Panc1 (cell line): ENCODE data around the gene CDR2L. TPM values are rescaled to one million over a fixed set of nuclear protein-coding genes. Genes with fewer than 3 reads are reported as not detected.

Experiments used
- ATAC-seq: fragments of 200-7000 bp; cut with Tn5 transposase; 2 replicates; pipeline ENCODE4 v1.9.1; 2020; ENCODE audit warnings: mild to moderate bottlenecking, moderate library complexity
- BruUV-seq: library from RNA; stranded (reverse); fragments of 400-500 nt; replicated peaks from 2 replicates; lab custom pipeline; 2021; lab: Mats Ljungman, UMichigan
- CTCF ChIA-PET: fragments of 300-600 bp; sonication (Branson Sonifier 250); formaldehyde crosslinking; loops from one replicate; lab custom pipeline; 2022; ENCODE audit warnings: antibody characterized with exemption; lab: Charles Lee
- POLR2A ChIA-PET: fragments of 300-600 bp; sonication (Branson Sonifier 250); formaldehyde crosslinking; loops from one replicate; lab custom pipeline; 2022; ENCODE audit warnings: antibody characterized with exemption; lab: Charles Lee
- DNase-seq: peaks from one replicate; pipeline ENCODE4 v3.0.0-alpha.2; 2010; ENCODE audit warnings: low read depth, low spot score
- H3K27ac ChIP-seq: 2 replicates; pipeline ENCODE4 v1.5.1; 2011; ENCODE audit warnings: mild to moderate bottlenecking, low read length, inconsistent platforms
- H3K27me3 ChIP-seq: fragments of 200-500 bp; sonication (Bioruptor generic); 2 replicates; pipeline ENCODE4 v1.6.0; 2014; ENCODE audit warnings: low read length, inconsistent platforms; ENCODE audit not compliant: control insufficient read depth, insufficient read depth
- H3K36me3 ChIP-seq: fragments of 200-500 bp; sonication (Bioruptor generic); 2 replicates; pipeline ENCODE4 v1.5.1; 2014; ENCODE audit warnings: inconsistent platforms, mild to moderate bottlenecking, low read length, moderate library complexity; ENCODE audit not compliant: control insufficient read depth, insufficient read depth
- H3K4me1 ChIP-seq: 2 replicates; pipeline ENCODE4 v1.5.1; 2011; ENCODE audit warnings: inconsistent platforms, mild to moderate bottlenecking, low read length, moderate library complexity; ENCODE audit not compliant: control insufficient read depth, insufficient read depth
- H3K4me3 ChIP-seq, 2 experiments: 2 replicates each; pipeline ENCODE4 v1.5.1; 2011 to 2012; ENCODE audit warnings: low read depth in 2 of 2, low read length in 2 of 2, mild to moderate bottlenecking in 2 of 2, inconsistent platforms in 1 of 2, moderate library complexity in 1 of 2
- H3K9me3 ChIP-seq: fragments of 200-500 bp; sonication (Bioruptor generic); 2 replicates; pipeline ENCODE4 v1.5.1; 2014; ENCODE audit warnings: low read depth, mild to moderate bottlenecking, inconsistent platforms, low read length, moderate library complexity; ENCODE audit not compliant: control insufficient read depth, insufficient read depth
- CTCF ChIP-seq: fragments of 450-650 bp; IDR thresholded peaks from 2 replicates; pipeline ENCODE4 v1.5.1; 2017; ENCODE audit warnings: mild to moderate bottlenecking
- REST ChIP-seq, 2 experiments: IDR thresholded peaks; 2 replicates each; pipeline ENCODE4 v1.6.1; 2011 to 2012; ENCODE audit warnings: low read depth in 2 of 2, control low read depth in 1 of 2, low read length in 1 of 2, mild to moderate bottlenecking in 1 of 2, moderate library complexity in 1 of 2; ENCODE audit not compliant: insufficient read depth in 1 of 2
- SIN3A ChIP-seq: IDR thresholded peaks from 2 replicates; pipeline ENCODE4 v1.6.1; 2012; ENCODE audit warnings: low read depth, mild to moderate bottlenecking, low read length, moderate library complexity, borderline replicate concordance; ENCODE audit not compliant: insufficient read depth
- TCF7L2 ChIP-seq: IDR thresholded peaks from 2 replicates; pipeline ENCODE4 v1.6.1; 2011; ENCODE audit warnings: mild to moderate bottlenecking, low read depth, low read length, inconsistent platforms
- in situ Hi-C: cut with HindIII; loops from 2 replicates; pipeline ENCODE4 v1.10.0; 2016; ENCODE audit warnings: low sequenced_read_pairs, low pct_unique_long_range_greater_than_20kb
- intact Hi-C: fragments of 100-400 bp; cut with micrococcal nuclease; formaldehyde crosslinking; loops from one replicate; pipeline ENCODE4 v1.10.0; 2022; ENCODE audit not compliant: unreplicated experiment
- total RNA-seq: library from RNA; stranded (reverse); gene quantifications from one replicate; pipeline ENCODE4 v1.2.1, GENCODE V29; 2021; ENCODE audit not compliant: unreplicated experiment

Gene CDR2L
- total RNA-seq, 1 experiment from 2014 or later = 32.0 TPM

GRCh38 chr17:74961657-74962350 is 25.6 kb upstream of the CDR2L start:
- ChIA-PET CTCF (interaction anchor here (0.6 to 3.5 kb wide), 35 partner anchors 10 to 333 kb away, joined by 3 to 41 read pairs (median 6); partner anchors contain the start of genes ATP5PD, CDR2L, KCTD2 and MRPL58), POLR2A (interaction anchor here (0.5 to 1.3 kb wide), 3 partner anchors 50 to 188 kb away, joined by 3 to 5 read pairs (median 3); partner anchors contain the start of gene MRPL58)
- ATAC-seq (peak; percentile 82), DNase-seq (no peak)
- H3K27me3 ChIP-seq = no peaks in the 10 kb centered on the region
- no peak overlapping the region for H3K4me3 ChIP-seq
- peaks cover 3% of the 10 kb centered on the region; the same call in 1 of the 2 replicates for H3K4me1 ChIP-seq
- in situ Hi-C loops = no loop called here
- no peaks in the 10 kb centered on the region for H3K9me3 ChIP-seq
- no peaks in the 10 kb centered on the region for H3K36me3 ChIP-seq
- no TSS peak for BruUV-seq
- intact Hi-C loops = loop anchor here (2.0 to 5.0 kb wide), 2 partner anchors 45 to 71 kb away; no protein-coding TSS in a partner anchor
- TF ChIP-seq SIN3A (no peak), TCF7L2 (no peak), REST (IDR thresholded peaks at IDR 0.05; ENCODE audit: insufficient read depth in 1 of 2, low read depth in 2 of 2, low read length in 1 of 2) (no peak), CTCF (peak; percentile 81)
- no peak overlapping the region for H3K27ac ChIP-seq

GRCh38 chr17:74962622-74963394 is 24.6 kb upstream of the CDR2L start:
- in situ Hi-C loops = no loop called here
- DNase-seq = no peak
- Histone ChIP-seq H3K27me3 (no peaks in the 10 kb centered on the region), H3K27ac (no peak overlapping the region), H3K36me3 (no peaks in the 10 kb centered on the region), H3K4me3 (no peak overlapping the region), H3K9me3 (no peaks in the 10 kb centered on the region), H3K4me1 (peaks cover 3% of the 10 kb centered on the region; the same call in 1 of the 2 replicates)
- ChIA-PET POLR2A (interaction anchor here (0.8 to 1.4 kb wide), 2 partner anchors 29 to 57 kb away, joined by 3 to 11 read pairs; no protein-coding TSS in a partner anchor), CTCF (interaction anchor here (0.6 to 3.5 kb wide), 14 partner anchors 9 to 182 kb away, joined by 3 to 41 read pairs (median 8); partner anchors contain the start of genes ATP5PD, FDXR, KCTD2 and MRPL58)
- no TSS peak for BruUV-seq
- ATAC-seq = no peak
- no peak for TF ChIP-seq REST (IDR thresholded peaks at IDR 0.05; ENCODE audit: insufficient read depth in 1 of 2, low read depth in 2 of 2, low read length in 1 of 2)
- intact Hi-C loops = loop anchor here (5.0 kb wide), 1 partner anchor 44 kb away; no protein-coding TSS in a partner anchor
